H9 (cell line): ENCODE results near the gene TMED5. TPM values are rescaled to one million over a fixed set of nuclear protein-coding genes. Genes with fewer than 3 reads are reported as not detected.

Source experiments
- DNase-seq: peaks from one replicate; pipeline ENCODE4 v3.0.0-alpha.2; 2017
- H2AFZ ChIP-seq: one replicate; pipeline ENCODE4 v1.6.1; 2013; ENCODE audit warnings: mild to moderate bottlenecking, low read length, control low read depth, moderate library complexity
- H2AK5ac ChIP-seq: 2 replicates; pipeline ENCODE4 v1.6.1; 2013; ENCODE audit warnings: low read length, control low read depth, mixed read lengths; ENCODE audit not compliant: insufficient read length
- H2BK120ac ChIP-seq: one replicate; pipeline ENCODE4 v1.6.1; 2013; ENCODE audit warnings: low read depth, mild to moderate bottlenecking, low read length, control low read depth, inconsistent platforms; ENCODE audit not compliant: poor library complexity, severe bottlenecking
- H2BK12ac ChIP-seq: 2 replicates; pipeline ENCODE4 v1.6.1; 2013; ENCODE audit warnings: low read length, control low read depth, mixed read lengths, low read depth; ENCODE audit not compliant: insufficient read length
- H2BK15ac ChIP-seq: 2 replicates; pipeline ENCODE4 v1.6.1; 2013; ENCODE audit warnings: low read depth, low read length, control low read depth
- H2BK20ac ChIP-seq: one replicate; pipeline ENCODE4 v1.6.1; 2013; ENCODE audit warnings: low read depth, mild to moderate bottlenecking, low read length, control low read depth, inconsistent platforms; ENCODE audit not compliant: poor library complexity, severe bottlenecking
- H2BK5ac ChIP-seq: 2 replicates; pipeline ENCODE4 v1.6.1; 2013; ENCODE audit warnings: low read length, control low read depth, mixed read lengths; ENCODE audit not compliant: insufficient read length
- H3K14ac ChIP-seq: 2 replicates; pipeline ENCODE4 v1.6.1; 2013; ENCODE audit warnings: low read length, control low read depth; ENCODE audit not compliant: insufficient read depth
- H3K18ac ChIP-seq: 2 replicates; pipeline ENCODE4 v1.6.1; 2013; ENCODE audit warnings: low read depth, mild to moderate bottlenecking, mixed read lengths, low read length, control low read depth; ENCODE audit not compliant: insufficient read length
- H3K23ac ChIP-seq: 2 replicates; pipeline ENCODE4 v1.6.1; 2013; ENCODE audit warnings: low read length, control low read depth, mixed read lengths, low read depth; ENCODE audit not compliant: insufficient read length
- H3K23me2 ChIP-seq: 2 replicates; pipeline ENCODE4 v1.6.1; 2013; ENCODE audit warnings: low read depth, mild to moderate bottlenecking, mixed read lengths, low read length, control low read depth; ENCODE audit not compliant: insufficient read length, poor library complexity, severe bottlenecking
- H3K27ac ChIP-seq: 2 replicates; pipeline ENCODE4 v1.5.1; 2013; ENCODE audit warnings: low read length, control low read depth, mixed read lengths, low read depth; ENCODE audit not compliant: insufficient read length
- H3K27me3 ChIP-seq: 2 replicates; pipeline ENCODE4 v1.6.1; 2013; ENCODE audit warnings: low read length, control low read depth, inconsistent platforms; ENCODE audit not compliant: insufficient read depth
- H3K4ac ChIP-seq: 2 replicates; pipeline ENCODE4 v1.6.1; 2013; ENCODE audit warnings: low read depth, mild to moderate bottlenecking, control low read depth, inconsistent platforms, low read length, moderate library complexity
- H3K4me1 ChIP-seq: 2 replicates; pipeline ENCODE4 v1.6.1; 2013; ENCODE audit warnings: low read length, control low read depth, inconsistent platforms; ENCODE audit not compliant: insufficient read depth
- H3K4me2 ChIP-seq: 2 replicates; pipeline ENCODE4 v1.6.1; 2013; ENCODE audit warnings: low read length, control low read depth, mixed read lengths; ENCODE audit not compliant: insufficient read length, insufficient read depth
- H3K56ac ChIP-seq: 2 replicates; pipeline ENCODE4 v1.6.1; 2013; ENCODE audit warnings: low read depth, mild to moderate bottlenecking, mixed read lengths, low read length, control low read depth; ENCODE audit not compliant: insufficient read length
- H3K79me1 ChIP-seq: 2 replicates; pipeline ENCODE4 v1.6.1; 2013; ENCODE audit warnings: low read depth, mild to moderate bottlenecking, moderate library complexity, low read length, control low read depth, inconsistent platforms; ENCODE audit not compliant: insufficient read depth, poor library complexity, severe bottlenecking
- H3K79me2 ChIP-seq: 2 replicates; pipeline ENCODE4 v1.6.1; 2013; ENCODE audit warnings: low read length, control low read depth, inconsistent platforms; ENCODE audit not compliant: insufficient read depth
- H3K9ac ChIP-seq: 2 replicates; pipeline ENCODE4 v1.6.1; 2013; ENCODE audit warnings: low read length, control low read depth, mixed read lengths; ENCODE audit not compliant: insufficient read length; ENCODE audit errors: extremely low read depth
- H3K9me3 ChIP-seq: one replicate; pipeline ENCODE4 v1.6.1; 2013; ENCODE audit warnings: low read depth, low read length, inconsistent platforms; ENCODE audit not compliant: control insufficient read depth
- H3T11ph ChIP-seq: one replicate; pipeline ENCODE4 v1.6.1; 2013; ENCODE audit warnings: mild to moderate bottlenecking, low read length, control low read depth, inconsistent platforms
- H4K20me1 ChIP-seq: one replicate; pipeline ENCODE4 v1.6.1; 2013; ENCODE audit not compliant: control insufficient read depth, insufficient read length, insufficient read depth
- H4K5ac ChIP-seq: 2 replicates; pipeline ENCODE4 v1.6.1; 2013; ENCODE audit warnings: low read depth, mild to moderate bottlenecking, mixed read lengths, low read length, control low read depth; ENCODE audit not compliant: insufficient read length
- H4K8ac ChIP-seq: replicated peaks from 2 replicates; pipeline ENCODE4 v1.6.1; 2013; ENCODE audit warnings: low read length, control low read depth, mixed read lengths, low read depth; ENCODE audit not compliant: insufficient read length
- H4K91ac ChIP-seq: 2 replicates; pipeline ENCODE4 v1.6.1; 2013; ENCODE audit warnings: low read depth, mild to moderate bottlenecking, moderate library complexity, mixed read lengths, low read length, control low read depth; ENCODE audit not compliant: insufficient read length
- H3K27ac Mint-ChIP-seq, 3 experiments: 2 replicates in 2 of 3; 3 replicates in 1 of 3; pipeline ENCODE4 v1.8.0; 2020 to 2021; ENCODE audit warnings: mixed read lengths in 3 of 3, mild to moderate bottlenecking in 1 of 3, moderate library complexity in 1 of 3
- H3K27me3 Mint-ChIP-seq: 2 replicates; pipeline ENCODE4 v1.8.0; 2021; ENCODE audit warnings: low read depth, mild to moderate bottlenecking, moderate library complexity, mixed read lengths
- H3K36me3 Mint-ChIP-seq, 3 experiments: 2 replicates in 2 of 3; 3 replicates in 1 of 3; pipeline ENCODE4 v1.8.0; 2020 to 2021; ENCODE audit warnings: low read depth in 3 of 3, mixed read lengths in 3 of 3; ENCODE audit not compliant: insufficient read depth in 1 of 3
- H3K4me1 Mint-ChIP-seq, 2 experiments: 2 replicates each; pipeline ENCODE4 v1.8.0; 2020; ENCODE audit warnings: mixed read lengths in 2 of 2
- H3K4me3 Mint-ChIP-seq, 2 experiments: 2 replicates in 1 of 2; 3 replicates in 1 of 2; pipeline ENCODE4 v1.8.0; 2020 to 2021; ENCODE audit warnings: mild to moderate bottlenecking in 2 of 2, mixed read lengths in 2 of 2, moderate library complexity in 1 of 2
- H3K9me3 Mint-ChIP-seq, 2 experiments: 2 replicates in 1 of 2; 3 replicates in 1 of 2; pipeline ENCODE4 v1.8.0; 2020; ENCODE audit warnings: mild to moderate bottlenecking in 2 of 2, mixed read lengths in 2 of 2, moderate library complexity in 1 of 2
- CTCF ChIP-seq: fragments of 200-600 bp; sonication (generic); conservative IDR thresholded peaks from 3 replicates; pipeline ENCODE4 v1.8.0; 2021; ENCODE audit warnings: antibody characterized with exemption, mild to moderate bottlenecking
- WGBS: extraction: QIAGEN DNeasy Blood & Tissue Kit; methylation state at CpG from one replicate; pipeline ENCODE4 v1.1.7; 2013; ENCODE audit warnings: missing lambda C conversion rate, low lambda C conversion rate, mixed read lengths; ENCODE audit not compliant: insufficient read length; ENCODE audit errors: extremely low coverage; 5-methylcytosine and 5-hydroxymethylcytosine counted together
- total RNA-seq: library from RNA; stranded (reverse); gene quantifications from 2 replicates; pipeline ENCODE4 v1.2.1, GENCODE V29; 2021

The TMED5 gene
- total RNA-seq, 1 experiment from 2014 or later: 35.0 TPM

- no peak for DNase-seq
- Histone ChIP-seq H3K14ac (no peak overlapping the region), H3K4ac (no peak overlapping the region), H3K27ac (no peak overlapping the region), H2BK20ac (no peak overlapping the region), H2AFZ (no peak overlapping the region), H3K23ac (no peak overlapping the region), H4K8ac (no peak overlapping the region), H2BK5ac (no peak overlapping the region), H3K79me1 (no peaks in the 10 kb centered on the region), H4K5ac (no peak overlapping the region), H3K79me2 (no peaks in the 10 kb centered on the region), H3K23me2 (no peaks in the 10 kb centered on the region), H3K18ac (no peak overlapping the region), H3K4me1 (no peaks in the 10 kb centered on the region), H3K4me2 (no peak overlapping the region), H3K27me3 (no peaks in the 10 kb centered on the region), H3K9ac (no peak overlapping the region), H2BK12ac (no peak overlapping the region), H2BK15ac (no peak overlapping the region), H3K56ac (no peak overlapping the region), H4K91ac (no peak overlapping the region), H2BK120ac (no peak overlapping the region), H4K20me1 (no peaks in the 10 kb centered on the region), H3T11ph (no peak overlapping the region), H3K9me3 (no peaks in the 10 kb centered on the region), H2AK5ac (no peak overlapping the region)
- H3K27me3 Mint-ChIP-seq: no peaks in the 10 kb centered on the region
- WGBS: no CpG with 5 or more reads among the region's 6 CpGs
- no peaks in the 10 kb centered on the region for H3K4me1 Mint-ChIP-seq
- peaks cover 12 to 35% (median 32%) of the 10 kb centered on the region in 3 experiments for H3K36me3 Mint-ChIP-seq
- H3K4me3 Mint-ChIP-seq: no peak overlapping the region
- H3K27ac Mint-ChIP-seq: no peak overlapping the region
- TF ChIP-seq CTCF: no peak
- no peaks in the 10 kb centered on the region for H3K9me3 Mint-ChIP-seq
Measured at GRCh38 chr1:93200086-93200620, 19.9 kb upstream of the TMED5 start.
